Activated CD8-positive, alpha-beta T cell treated with anti-CD3 and anti-CD28 coated beads for 36 hours (primary cell): ENCODE measurements around the gene KRTAP10-6. TPM values are rescaled to one million over a fixed set of nuclear protein-coding genes. Genes with fewer than 3 reads are reported as not detected.

Experiments used
- ATAC-seq: fragments of 200-7000 bp; cut with Tn5 transposase; one replicate; pipeline ENCODE4 v1.10.0; 2021; ENCODE audit warnings: mild to moderate bottlenecking, moderate library complexity
- CTCF ChIA-PET: fragments of 350-600 bp; sonication (Branson Sonifier 250); formaldehyde crosslinking; loops from one replicate; lab custom pipeline; 2021; ENCODE audit warnings: antibody characterized with exemption; lab: Charles Lee
- POLR2A ChIA-PET: fragments of 350-600 bp; sonication (Branson Sonifier 250); formaldehyde crosslinking; loops from one replicate; lab custom pipeline; 2021; ENCODE audit warnings: antibody characterized with exemption; lab: Charles Lee
- DNase-seq: peaks from one replicate; pipeline ENCODE4 v3.0.0-alpha.2; 2020
- H3K27ac Mint-ChIP-seq: one replicate; pipeline ENCODE4 v1.8.0; 2021; ENCODE audit warnings: mild to moderate bottlenecking, mixed read lengths
- H3K27me3 Mint-ChIP-seq: one replicate; pipeline ENCODE4 v1.8.0; 2021; ENCODE audit warnings: mixed read lengths
- H3K36me3 Mint-ChIP-seq: one replicate; pipeline ENCODE4 v1.8.0; 2021; ENCODE audit warnings: low read depth, mixed read lengths
- H3K4me1 Mint-ChIP-seq: one replicate; pipeline ENCODE4 v1.8.0; 2021; ENCODE audit warnings: low read depth, mixed read lengths
- H3K4me3 Mint-ChIP-seq: one replicate; pipeline ENCODE4 v1.8.0; 2021; ENCODE audit warnings: mild to moderate bottlenecking, moderate library complexity, mixed read lengths
- H3K9me3 Mint-ChIP-seq: one replicate; pipeline ENCODE4 v1.8.0; 2021; ENCODE audit warnings: mixed read lengths
- CTCF ChIP-seq: fragments of 200-600 bp; IDR thresholded peaks from one replicate; pipeline ENCODE4 v1.8.0; 2022; ENCODE audit warnings: antibody characterized with exemption, mild to moderate bottlenecking
- intact Hi-C: fragments of 100-400 bp; cut with micrococcal nuclease; formaldehyde crosslinking; loops from one replicate; pipeline ENCODE4 v1.10.0; 2022
- total RNA-seq, 2 experiments: library from RNA; stranded (reverse); gene quantifications; one replicate each; pipeline ENCODE4 v1.2.3, GENCODE V29; 2021

The KRTAP10-6 gene
- total RNA-seq, 2 experiments from 2014 or later, result not detected

DNA sequence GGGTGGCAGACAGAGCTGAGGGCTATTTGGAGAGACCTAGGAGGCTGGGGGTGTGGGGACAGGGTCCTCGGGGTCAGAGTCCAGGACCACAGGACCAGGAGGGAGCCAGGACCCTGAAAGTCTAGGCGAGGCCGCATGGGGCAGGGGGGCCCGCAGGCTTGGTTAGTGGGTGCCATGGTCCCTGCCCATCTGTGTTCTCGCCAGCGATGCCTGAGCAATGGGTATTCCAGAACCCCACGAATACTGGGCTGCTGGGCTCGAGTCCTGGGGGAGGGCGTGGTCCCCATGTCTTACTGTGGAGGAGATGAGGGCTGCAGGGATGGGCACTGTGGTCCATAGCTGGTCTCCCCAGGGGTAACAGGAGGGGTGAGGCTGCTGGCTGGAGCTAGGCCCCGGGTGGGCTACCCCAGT, 2.0 kb downstream of the KRTAP10-6 start:
- ChIA-PET CTCF (interaction anchor here (0.8 kb wide), 1 partner anchor 203 kb away, joined by 3 read pairs; no protein-coding TSS in a partner anchor), POLR2A (no interaction called here)
- intact Hi-C loops, result no loop called here
- no peak for ATAC-seq
- no peaks in the 10 kb centered on the region for H3K4me1 Mint-ChIP-seq
- H3K4me3 Mint-ChIP-seq, result no peak overlapping the region
- no peaks in the 10 kb centered on the region for H3K36me3 Mint-ChIP-seq
- no peaks in the 10 kb centered on the region for H3K9me3 Mint-ChIP-seq
- H3K27me3 Mint-ChIP-seq, result peaks cover 7% of the 10 kb centered on the region
- H3K27ac Mint-ChIP-seq, result no peak overlapping the region
- no peak for DNase-seq
- TF ChIP-seq CTCF, result no peak

- no peaks in the 10 kb centered on the region for H3K9me3 Mint-ChIP-seq
- no peaks in the 10 kb centered on the region for H3K4me1 Mint-ChIP-seq
- intact Hi-C loops, result no loop called here
- H3K4me3 Mint-ChIP-seq, result no peak overlapping the region
- no peak for TF ChIP-seq CTCF
- ATAC-seq, result no peak
- no peak for DNase-seq
- CTCF ChIA-PET, result interaction anchor here (0.8 kb wide), 1 partner anchor 204 kb away, joined by 3 read pairs; no protein-coding TSS in a partner anchor
- no peaks in the 10 kb centered on the region for H3K36me3 Mint-ChIP-seq
- H3K27me3 Mint-ChIP-seq, result peaks cover 7% of the 10 kb centered on the region
- POLR2A ChIA-PET, result no interaction called here
- no peak overlapping the region for H3K27ac Mint-ChIP-seq
These were observed 2.6 kb downstream of the KRTAP10-6 start for GRCh38 chr21:44589586-44590305.

GRCh38 chr21:44589094-44589493, 3.2 kb downstream of the KRTAP10-6 start:
- no peak overlapping the region for H3K4me3 Mint-ChIP-seq
- peaks cover 2% of the 10 kb centered on the region for H3K4me1 Mint-ChIP-seq
- peaks cover 7% of the 10 kb centered on the region for H3K27me3 Mint-ChIP-seq
- no peak for TF ChIP-seq CTCF
- no peaks in the 10 kb centered on the region for H3K36me3 Mint-ChIP-seq
- DNase-seq (no peak), ATAC-seq (no peak)
- H3K9me3 Mint-ChIP-seq, result no peaks in the 10 kb centered on the region
- ChIA-PET CTCF (no interaction called here), POLR2A (no interaction called here)
- H3K27ac Mint-ChIP-seq, result no peak overlapping the region
- intact Hi-C loops, result no loop called here

DNA sequence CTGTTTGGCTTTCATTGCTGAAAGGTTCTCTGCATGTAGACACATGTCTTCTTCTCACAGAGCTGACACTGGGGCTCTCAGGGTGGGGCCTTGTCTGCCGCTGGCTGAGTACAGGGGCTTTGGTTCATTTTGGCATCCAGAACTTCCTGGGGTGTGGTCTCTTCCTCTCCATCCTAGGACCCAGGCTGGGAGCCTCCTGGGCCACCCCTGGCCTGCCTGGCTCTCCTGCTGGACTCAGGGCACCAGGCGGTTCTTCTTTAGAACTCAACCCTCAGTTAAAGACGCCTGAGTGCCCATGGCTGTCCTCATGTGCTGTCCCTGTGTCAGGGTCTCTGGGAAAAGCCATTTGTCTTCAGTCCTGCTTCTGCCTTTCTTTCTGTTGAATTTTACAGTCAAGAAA, 6.4 kb downstream of the KRTAP10-6 start:
- DNase-seq (no peak), ATAC-seq (no peak)
- Mint-ChIP-seq H3K4me1 (peaks cover 6% of the 10 kb centered on the region), H3K27ac (no peak overlapping the region), H3K4me3 (no peak overlapping the region), H3K27me3 (peaks cover 7% of the 10 kb centered on the region), H3K36me3 (no peaks in the 10 kb centered on the region), H3K9me3 (peaks cover 6% of the 10 kb centered on the region)
- no peak for TF ChIP-seq CTCF
- ChIA-PET CTCF (no interaction called here), POLR2A (no interaction called here)
- intact Hi-C loops, result no loop called here

GRCh38 chr21:44583800-44584147, 8.5 kb downstream of the KRTAP10-6 start:
- no peaks in the 10 kb centered on the region for H3K36me3 Mint-ChIP-seq
- peak; percentile 53 for DNase-seq
- H3K4me1 Mint-ChIP-seq, result peaks cover 6% of the 10 kb centered on the region
- TF ChIP-seq CTCF, result no peak
- H3K9me3 Mint-ChIP-seq, result peaks cover 12% of the 10 kb centered on the region
- H3K27me3 Mint-ChIP-seq, result peaks cover 5% of the 10 kb centered on the region
- H3K4me3 Mint-ChIP-seq, result no peak overlapping the region
- ChIA-PET POLR2A (no interaction called here), CTCF (interaction anchor here (1.2 to 1.5 kb wide), 3 partner anchors 9 to 210 kb away, joined by 3 to 4 read pairs (median 4); no protein-coding TSS in a partner anchor)
- intact Hi-C loops, result no loop called here
- H3K27ac Mint-ChIP-seq, result no peak overlapping the region
- peak; percentile 74 for ATAC-seq
